Ishikawa (cell line): ENCODE measurements around the gene CLPX.

Source experiments
- CEBPB ChIP-seq: IDR thresholded peaks from 2 replicates; pipeline ENCODE4 v1.6.1; 2012
- EGR1 ChIP-seq: IDR thresholded peaks from 2 replicates; pipeline ENCODE4 v1.6.1; 2012
- EP300 ChIP-seq: IDR thresholded peaks from 2 replicates; pipeline ENCODE4 v1.6.1; 2012; ENCODE audit warnings: borderline replicate concordance
- MAX ChIP-seq: IDR thresholded peaks from 2 replicates; pipeline ENCODE4 v1.6.1; 2012
- NFIC ChIP-seq: IDR thresholded peaks from 2 replicates; pipeline ENCODE4 v1.6.1; 2012
- RAD21 ChIP-seq: IDR thresholded peaks from 2 replicates; pipeline ENCODE4 v1.6.1; 2012; ENCODE audit warnings: low read depth
- REST ChIP-seq: IDR thresholded peaks from 2 replicates; pipeline ENCODE4 v1.6.1; 2012; ENCODE audit warnings: low read depth, mild to moderate bottlenecking
- TAF1 ChIP-seq: IDR thresholded peaks from 2 replicates; pipeline ENCODE4 v1.6.1; 2012; ENCODE audit warnings: low read depth, mild to moderate bottlenecking
- TCF12 ChIP-seq: IDR thresholded peaks from 2 replicates; pipeline ENCODE4 v1.6.1; 2012; ENCODE audit warnings: low read depth
- TEAD4 ChIP-seq: IDR thresholded peaks from 2 replicates; pipeline ENCODE4 v1.6.1; 2012
- YY1 ChIP-seq: IDR thresholded peaks from 2 replicates; pipeline ENCODE4 v1.6.1; 2012; ENCODE audit warnings: low read depth
- ZBTB7A ChIP-seq: IDR thresholded peaks from 2 replicates; pipeline ENCODE4 v1.6.1; 2012; ENCODE audit warnings: low read depth

GRCh38 chr15:65132878-65133547 lies 52.1 kb downstream of the CLPX start:
- peak; percentile 26; the same call in 1 of the 2 replicates for TF ChIP-seq MAX
- no peak for TF ChIP-seq YY1
- no peak for TF ChIP-seq TAF1
- TF ChIP-seq TCF12: no peak
- TF ChIP-seq RAD21: no peak
- no peak for TF ChIP-seq TEAD4
- TF ChIP-seq REST: no peak
- TF ChIP-seq NFIC: no peak
- TF ChIP-seq CEBPB: no peak
- TF ChIP-seq EP300: no peak
- no peak for TF ChIP-seq EGR1
- TF ChIP-seq ZBTB7A: no peak
